Measurements from ENCODE around the gene C17orf78.

Gene C17orf78

GRCh38 chr17:37385474-37385990, 9.7 kb downstream of the C17orf78 start:
- TF ChIP-seq TAF1 (IDR thresholded peaks at IDR 0.05; ENCODE audit: borderline replicate concordance, insufficient read depth, low read length) (no peak), POLR2AphosphoS5 (IDR thresholded peaks at IDR 0.05; ENCODE audit: low read depth, low read length) (no peak)

- TF ChIP-seq SIN3A (IDR thresholded peaks at IDR 0.05; ENCODE audit: borderline replicate concordance, insufficient read depth, low read length) (no peak), POLR2AphosphoS5 (IDR thresholded peaks at IDR 0.05; ENCODE audit: low read depth, low read length) (no peak), FOXP2 (optimal IDR thresholded peaks at IDR 0.05; ENCODE audit: borderline replicate concordance, extremely low read depth, extremely low read length, insufficient read depth) (no peak)
- TF ChIP-seq, protein P1, sequence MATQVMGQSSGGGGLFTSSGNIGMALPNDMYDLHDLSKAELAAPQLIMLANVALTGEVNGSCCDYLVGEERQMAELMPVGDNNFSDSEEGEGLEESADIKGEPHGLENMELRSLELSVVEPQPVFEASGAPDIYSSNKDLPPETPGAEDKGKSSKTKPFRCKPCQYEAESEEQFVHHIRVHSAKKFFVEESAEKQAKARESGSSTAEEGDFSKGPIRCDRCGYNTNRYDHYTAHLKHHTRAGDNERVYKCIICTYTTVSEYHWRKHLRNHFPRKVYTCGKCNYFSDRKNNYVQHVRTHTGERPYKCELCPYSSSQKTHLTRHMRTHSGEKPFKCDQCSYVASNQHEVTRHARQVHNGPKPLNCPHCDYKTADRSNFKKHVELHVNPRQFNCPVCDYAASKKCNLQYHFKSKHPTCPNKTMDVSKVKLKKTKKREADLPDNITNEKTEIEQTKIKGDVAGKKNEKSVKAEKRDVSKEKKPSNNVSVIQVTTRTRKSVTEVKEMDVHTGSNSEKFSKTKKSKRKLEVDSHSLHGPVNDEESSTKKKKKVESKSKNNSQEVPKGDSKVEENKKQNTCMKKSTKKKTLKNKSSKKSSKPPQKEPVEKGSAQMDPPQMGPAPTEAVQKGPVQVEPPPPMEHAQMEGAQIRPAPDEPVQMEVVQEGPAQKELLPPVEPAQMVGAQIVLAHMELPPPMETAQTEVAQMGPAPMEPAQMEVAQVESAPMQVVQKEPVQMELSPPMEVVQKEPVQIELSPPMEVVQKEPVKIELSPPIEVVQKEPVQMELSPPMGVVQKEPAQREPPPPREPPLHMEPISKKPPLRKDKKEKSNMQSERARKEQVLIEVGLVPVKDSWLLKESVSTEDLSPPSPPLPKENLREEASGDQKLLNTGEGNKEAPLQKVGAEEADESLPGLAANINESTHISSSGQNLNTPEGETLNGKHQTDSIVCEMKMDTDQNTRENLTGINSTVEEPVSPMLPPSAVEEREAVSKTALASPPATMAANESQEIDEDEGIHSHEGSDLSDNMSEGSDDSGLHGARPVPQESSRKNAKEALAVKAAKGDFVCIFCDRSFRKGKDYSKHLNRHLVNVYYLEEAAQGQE (IDR thresholded peaks at IDR 0.05; ENCODE audit: insufficient read depth in 1 of 2, low read depth in 2 of 2, low read length in 2 of 2), result no peak
These were observed 10.7 kb downstream of the C17orf78 start for GRCh38 chr17:37386462-37386861.

- TF ChIP-seq, protein P1 (IDR thresholded peaks at IDR 0.05; ENCODE audit: insufficient read depth in 1 of 2, low read depth in 2 of 2, low read length in 2 of 2), result no peak
- TF ChIP-seq FOXP2 (optimal IDR thresholded peaks at IDR 0.05; ENCODE audit: borderline replicate concordance, extremely low read depth, extremely low read length, insufficient read depth) (no peak), SIN3A (IDR thresholded peaks at IDR 0.05; ENCODE audit: borderline replicate concordance, insufficient read depth, low read length) (no peak), TAF1 (IDR thresholded peaks at IDR 0.05; ENCODE audit: borderline replicate concordance, insufficient read depth, low read length) (no peak), POLR2AphosphoS5 (IDR thresholded peaks at IDR 0.05; ENCODE audit: low read depth, low read length) (no peak)
These were observed 12.5 kb downstream of the C17orf78 start for GRCh38 chr17:37388266-37388665.

- no peak for TF ChIP-seq SIN3A (IDR thresholded peaks at IDR 0.05; ENCODE audit: borderline replicate concordance, insufficient read depth, low read length)
- TF ChIP-seq POLR2AphosphoS5 (IDR thresholded peaks at IDR 0.05; ENCODE audit: low read depth, low read length), result no peak
- TF ChIP-seq, protein P1 (IDR thresholded peaks at IDR 0.05; ENCODE audit: insufficient read depth in 1 of 2, low read depth in 2 of 2, low read length in 2 of 2), result no peak
- TF ChIP-seq TAF1 (IDR thresholded peaks at IDR 0.05; ENCODE audit: borderline replicate concordance, insufficient read depth, low read length), result no peak
- no peak for TF ChIP-seq FOXP2 (optimal IDR thresholded peaks at IDR 0.05; ENCODE audit: borderline replicate concordance, extremely low read depth, extremely low read length, insufficient read depth)
These were observed 13.4 kb downstream of the C17orf78 start for GRCh38 chr17:37389160-37389559.

GRCh38 chr17:37391146-37391545, 15.4 kb downstream of the C17orf78 start:
- TF ChIP-seq, protein P1 (IDR thresholded peaks at IDR 0.05; ENCODE audit: insufficient read depth in 1 of 2, low read depth in 2 of 2, low read length in 2 of 2), result no peak
- TF ChIP-seq TAF1 (IDR thresholded peaks at IDR 0.05; ENCODE audit: borderline replicate concordance, insufficient read depth, low read length), result no peak
- no peak for TF ChIP-seq POLR2AphosphoS5 (IDR thresholded peaks at IDR 0.05; ENCODE audit: low read depth, low read length)
